HepG2 (cell line): Measurements from ENCODE around the gene TPRN. TPM values are rescaled to one million over a fixed set of nuclear protein-coding genes. Genes with fewer than 3 reads are reported as not detected.

Source experiments
- BORCS8-MEF2B ChIP-seq: sonication (generic); formaldehyde crosslinking; IDR thresholded peaks from 2 replicates; pipeline ENCODE4 v1.8.0; 2022; ENCODE audit warnings: mild to moderate bottlenecking, missing genetic modification reagents
- CBFB ChIP-seq: sonication (generic); formaldehyde crosslinking; IDR thresholded peaks from 2 replicates; pipeline ENCODE4 v1.4.0; 2020; ENCODE audit warnings: missing genetic modification reagents
- CHD2 ChIP-seq: IDR thresholded peaks from 2 replicates; pipeline ENCODE4 v1.6.1; 2011; ENCODE audit warnings: low read depth, low read length, improper control_type of control experiment
- CHD4 ChIP-seq: fragments of 200-600 bp; sonication (generic); IDR thresholded peaks from 2 replicates; pipeline ENCODE4 v1.7.0; 2017; ENCODE audit warnings: mild to moderate bottlenecking, low read length, borderline replicate concordance
- GTF3A ChIP-seq: sonication (generic); formaldehyde crosslinking; conservative IDR thresholded peaks from 2 replicates; pipeline ENCODE4 v1.4.0; 2020; ENCODE audit warnings: mild to moderate bottlenecking, missing genetic modification reagents
- HDAC1 ChIP-seq: sonication (generic); formaldehyde crosslinking; IDR thresholded peaks from 2 replicates; pipeline ENCODE4 v1.5.1; 2020; ENCODE audit warnings: mild to moderate bottlenecking, missing genetic modification reagents
- HDAC6 ChIP-seq: fragments of 200-600 bp; sonication (generic); IDR thresholded peaks from 2 replicates; pipeline ENCODE4 v1.7.0; 2017; ENCODE audit warnings: mild to moderate bottlenecking, antibody characterized with exemption, low read length, low read depth
- HNF4A ChIP-seq: sonication (generic); formaldehyde crosslinking; IDR thresholded peaks from 2 replicates; pipeline ENCODE4 v1.4.0; 2020; ENCODE audit warnings: missing genetic modification reagents
- HNRNPLL ChIP-seq: fragments of 200-400 bp; formaldehyde crosslinking; IDR thresholded peaks from 2 replicates; pipeline ENCODE4 v1.6.1; 2017; ENCODE audit warnings: mild to moderate bottlenecking, low read depth, low read length; ENCODE audit not compliant: poor library complexity, severe bottlenecking
- HOXA7 ChIP-seq: sonication (generic); formaldehyde crosslinking; IDR thresholded peaks from 2 replicates; pipeline ENCODE4 v1.8.1; 2022; ENCODE audit warnings: mild to moderate bottlenecking, missing genetic modification reagents, moderate library complexity
- MIER2 ChIP-seq: IDR thresholded peaks from 2 replicates; pipeline ENCODE4 v1.6.1; 2016; ENCODE audit warnings: missing biosample characterization, missing genetic modification reagents
- PHF20 ChIP-seq: sonication (generic); formaldehyde crosslinking; IDR thresholded peaks from 2 replicates; pipeline ENCODE4 v1.5.0; 2020; ENCODE audit warnings: mild to moderate bottlenecking, missing genetic modification reagents
- REXO4 ChIP-seq: sonication (generic); formaldehyde crosslinking; IDR thresholded peaks from 2 replicates; pipeline ENCODE4 v1.8.0; 2022; ENCODE audit warnings: missing genetic modification reagents, mild to moderate bottlenecking, borderline replicate concordance
- SAP130 ChIP-seq: IDR thresholded peaks from 2 replicates; pipeline ENCODE4 v1.6.1; 2016; ENCODE audit warnings: low read depth
- TBP ChIP-seq: sonication (generic); formaldehyde crosslinking; IDR thresholded peaks from 2 replicates; pipeline ENCODE4 v1.5.0; 2020; ENCODE audit warnings: missing genetic modification reagents
- THAP11 ChIP-seq: IDR thresholded peaks from 2 replicates; pipeline ENCODE4 v1.6.1; 2016; ENCODE audit warnings: missing biosample characterization, missing genetic modification reagents
- ZFP37 ChIP-seq: sonication (generic); formaldehyde crosslinking; IDR thresholded peaks from 2 replicates; pipeline ENCODE4 v1.4.0; 2020; ENCODE audit warnings: missing genetic modification reagents, borderline replicate concordance
- ZNF136 ChIP-seq: sonication (generic); formaldehyde crosslinking; IDR thresholded peaks from 2 replicates; pipeline ENCODE4 v1.8.1; 2022; ENCODE audit warnings: low read depth, mild to moderate bottlenecking, moderate library complexity, missing genetic modification reagents
- ZNF335 ChIP-seq: sonication (generic); formaldehyde crosslinking; IDR thresholded peaks from 2 replicates; pipeline ENCODE4 v1.4.0; 2020; ENCODE audit warnings: missing genetic modification reagents
- ZNF550 ChIP-seq: sonication (generic); formaldehyde crosslinking; IDR thresholded peaks from 2 replicates; pipeline ENCODE4 v1.4.0; 2020; ENCODE audit warnings: mild to moderate bottlenecking, missing genetic modification reagents, borderline replicate concordance
- ZNF564 ChIP-seq: sonication (generic); formaldehyde crosslinking; IDR thresholded peaks from 2 replicates; pipeline ENCODE4 v1.8.1; 2023; ENCODE audit warnings: mild to moderate bottlenecking, missing genetic modification reagents
- ZNF713 ChIP-seq: sonication (generic); formaldehyde crosslinking; IDR thresholded peaks from 2 replicates; pipeline ENCODE4 v1.4.0; 2020; ENCODE audit warnings: mild to moderate bottlenecking, missing genetic modification reagents
- polyA plus RNA-seq, 8 experiments: library from polyadenylated mRNA; depleted of rRNA in 3 of 8; stranded (reverse) in 7 of 8; unstranded in 1 of 8; fragments of >200 nt; fragmentation: Illumina TruSeq in 4 of 8; extraction: Trizol in 4 of 8; gene quantifications; 2 replicates each; pipeline versions ENCODE4 v1.2.1 to v1.2.3, GENCODE V29; 2011 to 2016; ENCODE audit warnings: low read depth in 4 of 8, missing spikeins in 1 of 8, mixed read lengths in 1 of 8; ENCODE audit not compliant: insufficient read depth in 1 of 8
- total RNA-seq, 5 experiments: library from RNA; depleted of rRNA; stranded (reverse); fragments of >200 nt; fragmentation: Illumina TruSeq; extraction: Trizol; gene quantifications; 2 replicates each; pipeline ENCODE4 v1.2.3, GENCODE V29; 2016; ENCODE audit warnings: low read depth in 1 of 5
- TF ChIP-seq, protein P1 (sequence below): sonication (generic); formaldehyde crosslinking; IDR thresholded peaks from 2 replicates; pipeline ENCODE4 v1.4.0; 2020; ENCODE audit warnings: mild to moderate bottlenecking, missing genetic modification reagents
- TF ChIP-seq, protein P2 (sequence below): sonication (generic); formaldehyde crosslinking; IDR thresholded peaks from 2 replicates; pipeline ENCODE4 v1.4.0; 2020; ENCODE audit warnings: low read depth, mild to moderate bottlenecking, missing genetic modification reagents
- TF ChIP-seq, protein P3 (sequence below): sonication (generic); IDR thresholded peaks from 2 replicates; pipeline ENCODE4 v1.6.1; 2016; ENCODE audit warnings: low read depth, borderline replicate concordance
- TF ChIP-seq, protein P4 (sequence below): sonication (generic); formaldehyde crosslinking; IDR thresholded peaks from 2 replicates; pipeline ENCODE4 v1.8.0; 2022; ENCODE audit warnings: mild to moderate bottlenecking, missing genetic modification reagents, moderate library complexity

Gene TPRN
- total and polyA plus RNA-seq, 2 of the 13 experiments (the other 11 are each of a cell fraction or from before 2014, with no cell fraction given): 10.1 to 19.2 TPM

DNA sequence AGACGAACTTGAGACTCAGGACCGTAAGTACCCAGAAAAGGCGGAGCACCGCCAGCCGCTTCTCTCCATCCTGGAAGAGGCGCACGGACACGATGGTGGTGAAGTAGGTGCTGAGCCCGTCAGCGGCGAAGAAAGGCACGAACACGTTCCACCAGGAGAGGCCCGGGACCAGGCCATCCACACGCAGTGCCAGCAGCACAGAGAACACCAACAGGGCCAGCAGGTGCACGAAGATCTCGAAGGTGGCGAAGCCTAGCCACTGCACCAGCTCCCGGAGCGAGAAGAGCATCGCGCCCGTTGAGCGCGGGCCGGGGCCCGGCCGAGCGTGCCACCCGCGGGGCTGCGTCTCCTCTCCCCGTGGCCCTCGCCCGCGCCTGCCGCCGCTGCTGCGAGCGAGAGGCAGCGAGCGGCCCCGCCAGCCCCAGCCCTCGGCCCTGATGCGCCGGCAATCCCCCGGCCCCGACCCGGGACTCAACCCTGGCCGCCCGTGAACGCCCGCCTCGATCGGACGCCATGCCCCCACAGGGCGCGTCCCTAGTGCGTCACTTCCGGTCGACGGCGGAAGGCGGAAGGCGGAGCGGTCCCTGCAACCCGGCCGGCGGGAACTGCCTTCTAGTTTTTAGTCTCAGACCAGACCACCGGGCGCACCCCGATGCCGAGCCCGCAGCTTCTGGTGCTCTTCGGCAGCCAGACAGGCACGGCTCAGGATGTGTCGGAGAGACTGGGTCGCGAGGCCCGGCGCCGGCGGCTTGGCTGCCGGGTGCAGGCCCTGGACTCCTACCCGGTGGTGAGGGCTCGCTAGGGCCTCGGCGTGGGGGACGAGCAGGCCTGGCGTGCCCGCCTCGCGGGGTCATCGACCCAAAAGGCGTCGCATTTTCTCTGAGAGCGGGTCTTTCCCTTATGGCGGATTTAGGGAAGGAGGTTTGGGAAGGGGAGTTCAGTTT is 4.9 kb upstream of the TPRN start, which contains the start of the genes NDOR1 and TMEM203 (continued):
- TF ChIP-seq CBFB (CRISPR knock-in tag): peak; percentile 9; the same call in 1 of the 2 replicates
- peak; percentile 93 for TF ChIP-seq THAP11 (CRISPR knock-in tag)
- TF ChIP-seq ZNF564: 0 out of 2 replicates have a peak, but pooled peaks have one; percentile 47
- TF ChIP-seq BORCS8-MEF2B (CRISPR knock-in tag): peak; percentile 92; the same call in 1 of the 2 replicates
- TF ChIP-seq CHD2: no peak
- TF ChIP-seq, protein P1, sequence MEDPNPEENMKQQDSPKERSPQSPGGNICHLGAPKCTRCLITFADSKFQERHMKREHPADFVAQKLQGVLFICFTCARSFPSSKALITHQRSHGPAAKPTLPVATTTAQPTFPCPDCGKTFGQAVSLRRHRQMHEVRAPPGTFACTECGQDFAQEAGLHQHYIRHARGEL: no peak
- TF ChIP-seq GTF3A (CRISPR knock-in tag): no peak
- no peak for TF ChIP-seq HOXA7 (CRISPR knock-in tag)
- 0 out of 2 replicates have a peak, but pooled peaks have one; percentile 56 for TF ChIP-seq ZNF335 (CRISPR knock-in tag)
- TF ChIP-seq, protein P2, sequence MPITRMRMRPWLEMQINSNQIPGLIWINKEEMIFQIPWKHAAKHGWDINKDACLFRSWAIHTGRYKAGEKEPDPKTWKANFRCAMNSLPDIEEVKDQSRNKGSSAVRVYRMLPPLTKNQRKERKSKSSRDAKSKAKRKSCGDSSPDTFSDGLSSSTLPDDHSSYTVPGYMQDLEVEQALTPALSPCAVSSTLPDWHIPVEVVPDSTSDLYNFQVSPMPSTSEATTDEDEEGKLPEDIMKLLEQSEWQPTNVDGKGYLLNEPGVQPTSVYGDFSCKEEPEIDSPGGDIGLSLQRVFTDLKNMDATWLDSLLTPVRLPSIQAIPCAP (CRISPR knock-in tag): no peak
- no peak for TF ChIP-seq HDAC6
- peak; percentile 98 for TF ChIP-seq PHF20 (CRISPR knock-in tag)
- TF ChIP-seq HDAC1 (CRISPR knock-in tag): peak; percentile 100
- TF ChIP-seq ZNF713 (CRISPR knock-in tag): 0 out of 2 replicates have a peak, but pooled peaks have one; percentile 65
- TF ChIP-seq, protein P3, sequence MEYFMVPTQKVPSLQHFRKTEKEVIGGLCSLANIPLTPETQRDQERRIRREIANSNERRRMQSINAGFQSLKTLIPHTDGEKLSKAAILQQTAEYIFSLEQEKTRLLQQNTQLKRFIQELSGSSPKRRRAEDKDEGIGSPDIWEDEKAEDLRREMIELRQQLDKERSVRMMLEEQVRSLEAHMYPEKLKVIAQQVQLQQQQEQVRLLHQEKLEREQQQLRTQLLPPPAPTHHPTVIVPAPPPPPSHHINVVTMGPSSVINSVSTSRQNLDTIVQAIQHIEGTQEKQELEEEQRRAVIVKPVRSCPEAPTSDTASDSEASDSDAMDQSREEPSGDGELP: no peak
- no peak for TF ChIP-seq ZNF136
- TF ChIP-seq CHD4: no peak
- 0 out of 2 replicates have a peak, but pooled peaks have one; percentile 13 for TF ChIP-seq TBP
- peak; percentile 99 for TF ChIP-seq SAP130 (CRISPR knock-in tag)
- TF ChIP-seq ZNF550 (CRISPR knock-in tag): no peak
- peak; percentile 62 for TF ChIP-seq HNRNPLL
- no peak for TF ChIP-seq REXO4 (CRISPR knock-in tag)
- TF ChIP-seq ZFP37 (CRISPR knock-in tag): no peak
- TF ChIP-seq, protein P4, sequence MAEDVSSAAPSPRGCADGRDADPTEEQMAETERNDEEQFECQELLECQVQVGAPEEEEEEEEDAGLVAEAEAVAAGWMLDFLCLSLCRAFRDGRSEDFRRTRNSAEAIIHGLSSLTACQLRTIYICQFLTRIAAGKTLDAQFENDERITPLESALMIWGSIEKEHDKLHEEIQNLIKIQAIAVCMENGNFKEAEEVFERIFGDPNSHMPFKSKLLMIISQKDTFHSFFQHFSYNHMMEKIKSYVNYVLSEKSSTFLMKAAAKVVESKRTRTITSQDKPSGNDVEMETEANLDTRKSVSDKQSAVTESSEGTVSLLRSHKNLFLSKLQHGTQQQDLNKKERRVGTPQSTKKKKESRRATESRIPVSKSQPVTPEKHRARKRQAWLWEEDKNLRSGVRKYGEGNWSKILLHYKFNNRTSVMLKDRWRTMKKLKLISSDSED (CRISPR knock-in tag): no peak
- no peak for TF ChIP-seq HNF4A (CRISPR knock-in tag)
- no peak for TF ChIP-seq MIER2
